Measurements from ENCODE around the gene SNTG2.

- TF ChIP-seq SIN3A (IDR thresholded peaks at IDR 0.05; ENCODE audit: borderline replicate concordance, insufficient read depth, low read length) (no peak), POLR2AphosphoS5 (IDR thresholded peaks at IDR 0.05; ENCODE audit: low read depth, low read length) (no peak), TAF1 (IDR thresholded peaks at IDR 0.05; ENCODE audit: borderline replicate concordance, insufficient read depth, low read length) (no peak)
- TF ChIP-seq, protein P1, sequence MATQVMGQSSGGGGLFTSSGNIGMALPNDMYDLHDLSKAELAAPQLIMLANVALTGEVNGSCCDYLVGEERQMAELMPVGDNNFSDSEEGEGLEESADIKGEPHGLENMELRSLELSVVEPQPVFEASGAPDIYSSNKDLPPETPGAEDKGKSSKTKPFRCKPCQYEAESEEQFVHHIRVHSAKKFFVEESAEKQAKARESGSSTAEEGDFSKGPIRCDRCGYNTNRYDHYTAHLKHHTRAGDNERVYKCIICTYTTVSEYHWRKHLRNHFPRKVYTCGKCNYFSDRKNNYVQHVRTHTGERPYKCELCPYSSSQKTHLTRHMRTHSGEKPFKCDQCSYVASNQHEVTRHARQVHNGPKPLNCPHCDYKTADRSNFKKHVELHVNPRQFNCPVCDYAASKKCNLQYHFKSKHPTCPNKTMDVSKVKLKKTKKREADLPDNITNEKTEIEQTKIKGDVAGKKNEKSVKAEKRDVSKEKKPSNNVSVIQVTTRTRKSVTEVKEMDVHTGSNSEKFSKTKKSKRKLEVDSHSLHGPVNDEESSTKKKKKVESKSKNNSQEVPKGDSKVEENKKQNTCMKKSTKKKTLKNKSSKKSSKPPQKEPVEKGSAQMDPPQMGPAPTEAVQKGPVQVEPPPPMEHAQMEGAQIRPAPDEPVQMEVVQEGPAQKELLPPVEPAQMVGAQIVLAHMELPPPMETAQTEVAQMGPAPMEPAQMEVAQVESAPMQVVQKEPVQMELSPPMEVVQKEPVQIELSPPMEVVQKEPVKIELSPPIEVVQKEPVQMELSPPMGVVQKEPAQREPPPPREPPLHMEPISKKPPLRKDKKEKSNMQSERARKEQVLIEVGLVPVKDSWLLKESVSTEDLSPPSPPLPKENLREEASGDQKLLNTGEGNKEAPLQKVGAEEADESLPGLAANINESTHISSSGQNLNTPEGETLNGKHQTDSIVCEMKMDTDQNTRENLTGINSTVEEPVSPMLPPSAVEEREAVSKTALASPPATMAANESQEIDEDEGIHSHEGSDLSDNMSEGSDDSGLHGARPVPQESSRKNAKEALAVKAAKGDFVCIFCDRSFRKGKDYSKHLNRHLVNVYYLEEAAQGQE (IDR thresholded peaks at IDR 0.05; ENCODE audit: insufficient read depth in 1 of 2, low read depth in 2 of 2, low read length in 2 of 2) = no peak
Measured at GRCh38 chr2:1230155-1230893, 279.7 kb downstream of the SNTG2 start.
